IPS-20b (cell line): ENCODE results near the gene POGLUT2.
A peak's percentile ranks its signal among the peaks of the same experiment; 100 is the strongest.

Experiments used
- H3K27ac ChIP-seq: one replicate; pipeline ENCODE4 v1.5.1; 2013; ENCODE audit warnings: low read length
- H3K27me3 ChIP-seq: 2 replicates; pipeline ENCODE4 v1.6.1; 2013; ENCODE audit warnings: mild to moderate bottlenecking, low read length, inconsistent platforms; ENCODE audit not compliant: insufficient read depth
- H3K36me3 ChIP-seq: 2 replicates; pipeline ENCODE4 v1.6.1; 2013; ENCODE audit warnings: low read depth, mild to moderate bottlenecking, inconsistent platforms, low read length, moderate library complexity; ENCODE audit not compliant: insufficient read depth
- H3K4me1 ChIP-seq: 2 replicates; pipeline ENCODE4 v1.6.1; 2013; ENCODE audit warnings: mild to moderate bottlenecking, control low read depth, inconsistent platforms, low read length, moderate library complexity; ENCODE audit not compliant: insufficient read depth
- H3K4me3 ChIP-seq: 2 replicates; pipeline ENCODE4 v1.5.1; 2013; ENCODE audit warnings: mild to moderate bottlenecking, low read length, inconsistent platforms
- H3K9ac ChIP-seq: 2 replicates; pipeline ENCODE4 v1.6.1; 2013; ENCODE audit warnings: low read depth, mild to moderate bottlenecking, inconsistent platforms, low read length, moderate library complexity
- H3K9me3 ChIP-seq: 2 replicates; pipeline ENCODE4 v1.6.1; 2013; ENCODE audit warnings: mild to moderate bottlenecking, low read depth, low read length, inconsistent platforms; ENCODE audit not compliant: insufficient read depth

Gene POGLUT2

DNA sequence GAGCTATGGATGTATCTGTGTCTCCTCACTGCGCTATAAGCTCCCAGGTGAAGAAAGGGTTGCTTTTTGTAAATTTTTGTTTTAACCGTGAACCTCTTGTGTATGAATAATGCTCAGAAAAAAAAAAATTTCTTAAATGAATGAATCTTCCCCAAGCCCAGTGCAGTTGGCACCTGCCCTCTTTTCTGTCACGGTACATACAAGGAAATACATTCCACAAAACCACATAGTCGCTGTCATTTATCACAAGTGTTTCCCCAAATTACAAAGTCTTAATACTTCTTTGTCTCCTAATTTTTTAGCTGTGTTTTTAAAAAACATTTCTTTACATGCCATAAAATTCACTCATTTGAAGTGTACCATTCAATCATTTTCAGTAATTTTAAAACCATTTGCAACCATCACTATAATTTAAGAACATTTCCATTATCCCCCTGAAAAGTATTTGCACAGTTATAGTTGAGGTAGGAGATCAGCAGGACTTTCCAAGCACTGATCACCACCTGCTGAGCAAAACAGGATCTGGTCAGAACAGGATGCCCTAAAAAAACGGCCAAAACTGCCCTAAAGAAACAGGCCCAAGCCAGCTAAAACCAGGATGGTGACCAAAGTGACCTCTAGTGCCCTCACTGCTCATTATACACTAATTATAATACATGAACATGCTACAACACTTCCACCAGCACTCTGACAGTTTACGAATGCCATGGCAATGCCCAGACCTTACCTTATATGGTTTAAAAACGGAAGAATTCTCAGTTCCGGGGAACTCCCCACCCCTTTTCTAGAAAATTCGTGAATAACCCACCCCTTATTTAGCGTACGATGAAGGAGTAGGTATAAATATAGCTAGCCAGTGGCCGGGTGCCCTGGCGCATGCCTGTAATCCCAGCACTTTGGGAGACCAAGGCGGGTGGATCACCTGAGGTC is 23.9 kb downstream of the POGLUT2 start:
- no peak overlapping the region for H3K27ac ChIP-seq
- no peaks in the 10 kb centered on the region for H3K36me3 ChIP-seq
- peaks cover 4% of the 10 kb centered on the region; the same call in 1 of the 2 replicates for H3K4me1 ChIP-seq
- peaks cover 22% of the 10 kb centered on the region for H3K27me3 ChIP-seq
- no peaks in the 10 kb centered on the region for H3K9me3 ChIP-seq
- H3K4me3 ChIP-seq = no peak overlapping the region
- H3K9ac ChIP-seq = no peak overlapping the region

GRCh38 chr13:102774214-102774568 is 24.6 kb downstream of the POGLUT2 start:
- Histone ChIP-seq H3K27ac (no peak overlapping the region), H3K36me3 (no peaks in the 10 kb centered on the region), H3K9me3 (no peaks in the 10 kb centered on the region), H3K27me3 (peaks cover 22% of the 10 kb centered on the region), H3K4me1 (peaks cover 4% of the 10 kb centered on the region; the same call in 1 of the 2 replicates), H3K9ac (peak overlapping the region; percentile 53; the same call in 1 of the 2 replicates), H3K4me3 (peak overlapping the region; percentile 77; the same call in 1 of the 2 replicates)

DNA sequence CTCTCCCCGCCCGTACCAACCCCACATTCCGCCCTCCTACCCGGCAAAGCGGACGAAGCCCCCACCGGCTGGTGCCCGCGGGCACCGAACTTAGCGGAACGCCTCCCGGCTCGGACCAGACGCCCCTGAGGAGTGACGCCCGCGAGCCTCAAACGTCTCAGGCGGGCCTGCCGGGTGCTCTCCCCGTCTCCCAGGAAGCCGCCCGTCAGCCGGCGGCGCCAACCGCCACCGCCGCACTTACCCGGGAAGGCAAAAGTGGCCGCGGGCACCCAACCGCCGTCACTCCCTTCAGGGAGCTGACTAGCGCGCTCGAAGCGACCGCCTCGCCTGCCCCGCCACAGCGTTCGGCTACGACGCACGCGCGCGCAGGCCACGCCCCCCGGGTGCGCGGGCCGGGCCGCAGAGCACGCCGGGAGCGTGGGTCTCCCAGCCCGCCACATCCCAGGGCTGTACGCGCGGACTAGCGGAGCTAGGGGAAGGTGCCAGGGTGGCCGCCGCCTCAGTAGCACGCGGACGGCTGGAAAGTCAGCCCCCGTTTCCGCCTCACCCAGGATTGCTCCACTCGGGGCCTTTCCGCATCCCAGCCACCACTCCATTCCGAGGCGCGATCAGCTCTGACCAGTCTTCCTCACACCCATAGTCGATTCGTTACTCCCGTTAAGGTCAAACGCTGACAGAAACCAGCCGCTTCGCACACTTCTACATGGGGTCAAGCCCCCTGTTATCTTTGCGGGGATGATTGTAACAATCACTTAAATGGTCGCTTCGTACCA is 25.1 kb downstream of the POGLUT2 start, which contains the start of gene TEX30:
TSS of gene TEX30 (minus strand) at position 346 of the 773 bp plus-strand sequence. CDS start 3,760 bp downstream, outside the sequence.
- H3K4me1 ChIP-seq = peaks cover 4% of the 10 kb centered on the region; the same call in 1 of the 2 replicates
- H3K27ac ChIP-seq = no peak within 1 kb of the TSS
- H3K9ac ChIP-seq = peak within 1 kb of the TSS; percentile 79
- peak within 1 kb of the TSS; percentile 77 for H3K4me3 ChIP-seq
- H3K9me3 ChIP-seq = no peaks in the 10 kb centered on the region
- H3K27me3 ChIP-seq = peaks cover 22% of the 10 kb centered on the region
- no peaks in the 10 kb centered on the region for H3K36me3 ChIP-seq

DNA sequence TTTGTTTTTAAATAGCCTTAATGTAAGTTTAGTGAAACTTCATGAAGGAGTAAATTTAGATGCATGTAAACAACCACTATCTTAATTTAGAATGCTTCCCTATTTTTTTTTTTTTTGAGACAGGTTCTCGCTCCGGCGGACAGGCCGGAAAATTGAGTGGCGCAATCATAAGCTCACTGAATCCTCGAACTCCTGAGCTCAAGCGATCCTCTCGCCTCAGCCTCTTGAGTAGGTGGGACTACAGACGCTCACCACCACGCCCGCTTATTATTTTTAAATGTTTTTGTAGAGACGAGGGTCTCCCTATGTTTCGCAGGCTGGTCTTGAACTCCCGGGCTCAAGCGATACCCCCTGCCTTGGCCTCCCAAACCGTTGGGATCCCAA is 26.7 kb downstream of the POGLUT2 start:
- Histone ChIP-seq H3K36me3 (0 out of 2 replicates have a peak, but pooled peaks cover 5% of the 10 kb centered on the region), H3K27me3 (peaks cover 22% of the 10 kb centered on the region), H3K9ac (no peak overlapping the region), H3K4me3 (no peak overlapping the region), H3K4me1 (peaks cover 4% of the 10 kb centered on the region; the same call in 1 of the 2 replicates), H3K27ac (no peak overlapping the region), H3K9me3 (no peaks in the 10 kb centered on the region)

- Histone ChIP-seq H3K9ac (no peak overlapping the region), H3K4me1 (peaks cover 4% of the 10 kb centered on the region; the same call in 1 of the 2 replicates), H3K27me3 (peaks cover 22% of the 10 kb centered on the region), H3K27ac (no peak overlapping the region), H3K9me3 (no peaks in the 10 kb centered on the region), H3K36me3 (0 out of 2 replicates have a peak, but pooled peaks cover 7% of the 10 kb centered on the region), H3K4me3 (no peak overlapping the region)
Observed at GRCh38 chr13:102771298-102772041, 27.3 kb downstream of the POGLUT2 start.

GRCh38 chr13:102770435-102770834 is 28.3 kb downstream of the POGLUT2 start:
- no peak overlapping the region for H3K27ac ChIP-seq
- H3K4me1 ChIP-seq = peaks cover 4% of the 10 kb centered on the region; the same call in 1 of the 2 replicates
- 0 out of 2 replicates have a peak, but pooled peaks cover 7% of the 10 kb centered on the region for H3K36me3 ChIP-seq
- H3K9ac ChIP-seq = no peak overlapping the region
- H3K27me3 ChIP-seq = peaks cover 22% of the 10 kb centered on the region
- no peaks in the 10 kb centered on the region for H3K9me3 ChIP-seq
- H3K4me3 ChIP-seq = no peak overlapping the region

DNA sequence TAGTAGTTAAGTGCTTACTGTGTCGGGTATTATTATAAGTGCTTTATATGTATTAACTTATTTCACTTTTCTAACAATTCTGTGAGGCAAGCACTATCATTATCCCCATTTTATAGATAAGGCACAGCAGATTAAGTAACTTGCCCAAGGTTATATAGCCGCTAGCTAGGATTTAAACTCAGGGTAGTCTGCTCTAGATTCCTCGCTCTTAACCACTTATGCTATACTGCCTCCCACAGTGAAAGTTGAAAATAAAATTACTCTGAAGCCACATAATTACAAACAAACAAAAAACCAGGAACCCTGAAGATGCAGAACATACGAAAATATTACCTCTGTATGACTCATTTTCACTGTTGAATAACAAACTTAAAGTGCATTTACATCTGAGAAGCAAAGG is 29.1 kb downstream of the POGLUT2 start:
- Histone ChIP-seq H3K9ac (no peak overlapping the region), H3K4me3 (no peak overlapping the region), H3K36me3 (peaks cover 10% of the 10 kb centered on the region; the same call in 1 of the 2 replicates), H3K27ac (no peak overlapping the region), H3K27me3 (peaks cover 21% of the 10 kb centered on the region), H3K9me3 (no peaks in the 10 kb centered on the region), H3K4me1 (peaks cover 4% of the 10 kb centered on the region; the same call in 1 of the 2 replicates)

DNA sequence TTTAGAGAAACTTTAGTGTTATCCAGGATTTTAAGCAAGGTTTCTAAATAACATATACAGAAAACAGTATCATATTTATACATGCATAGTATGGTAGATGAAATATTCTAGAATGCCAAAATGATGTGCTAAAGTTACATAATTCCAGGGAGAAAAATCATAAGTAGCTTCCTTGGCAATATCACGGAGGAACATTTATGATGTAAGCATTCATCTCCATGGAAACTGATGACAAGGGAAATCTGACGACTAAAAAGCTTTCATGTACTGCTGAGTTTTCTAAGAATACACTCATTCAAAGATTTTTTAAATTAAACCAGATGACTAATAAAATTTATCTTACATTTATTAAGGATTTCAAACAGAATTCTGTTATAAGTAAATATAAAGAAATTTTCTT is 29.9 kb downstream of the POGLUT2 start:
- H3K27ac ChIP-seq = no peak overlapping the region
- no peak overlapping the region for H3K4me3 ChIP-seq
- H3K4me1 ChIP-seq = peaks cover 4% of the 10 kb centered on the region; the same call in 1 of the 2 replicates
- no peaks in the 10 kb centered on the region for H3K9me3 ChIP-seq
- H3K36me3 ChIP-seq = peaks cover 10% of the 10 kb centered on the region; the same call in 1 of the 2 replicates
- H3K9ac ChIP-seq = no peak overlapping the region
- peaks cover 13% of the 10 kb centered on the region for H3K27me3 ChIP-seq

DNA sequence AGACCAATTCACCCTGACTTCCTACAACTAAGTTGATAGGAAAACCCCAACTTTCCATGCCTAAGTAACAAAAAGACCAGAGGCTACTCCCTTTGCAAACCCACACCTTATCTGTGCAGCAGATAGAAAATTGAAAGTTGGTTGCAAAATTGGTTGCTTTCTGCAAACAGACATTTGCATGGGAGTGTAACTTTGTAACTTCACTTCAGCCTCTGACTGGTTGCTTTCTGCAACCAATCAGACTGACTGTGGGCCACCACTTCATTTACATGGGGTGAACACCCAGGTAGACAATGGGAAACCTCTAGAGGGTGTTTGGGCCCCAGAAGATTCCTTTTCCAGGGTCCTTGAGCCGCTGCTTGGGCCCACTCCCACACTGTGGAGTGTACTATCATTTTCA is 35.0 kb downstream of the POGLUT2 start:
- Histone ChIP-seq H3K4me3 (no peak overlapping the region), H3K4me1 (no peaks in the 10 kb centered on the region), H3K27me3 (no peaks in the 10 kb centered on the region), H3K9me3 (no peaks in the 10 kb centered on the region), H3K27ac (no peak overlapping the region), H3K36me3 (peaks cover 10% of the 10 kb centered on the region; the same call in 1 of the 2 replicates), H3K9ac (no peak overlapping the region)

DNA sequence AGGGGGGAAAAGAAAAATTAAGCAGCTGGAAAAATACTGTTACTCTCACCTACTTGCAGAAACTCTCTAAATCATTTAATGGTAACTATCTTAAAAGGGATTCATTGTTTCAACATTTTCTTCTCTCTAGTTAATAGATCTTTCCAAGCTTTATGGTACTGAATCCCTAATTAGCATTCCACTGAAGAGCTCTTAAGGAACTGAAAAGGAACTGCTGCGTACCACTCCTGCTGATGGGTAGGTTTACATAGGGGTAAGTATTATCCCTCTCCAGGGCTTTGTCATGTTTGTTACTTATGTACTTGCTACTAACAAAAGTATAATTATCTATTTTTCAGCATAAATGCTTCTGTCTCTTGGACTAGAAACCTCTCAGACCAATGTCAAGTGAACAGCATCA is 37.7 kb downstream of the POGLUT2 start:
- peaks cover 4% of the 10 kb centered on the region; the same call in 1 of the 2 replicates for H3K36me3 ChIP-seq
- no peaks in the 10 kb centered on the region for H3K4me1 ChIP-seq
- no peak overlapping the region for H3K27ac ChIP-seq
- no peaks in the 10 kb centered on the region for H3K27me3 ChIP-seq
- no peaks in the 10 kb centered on the region for H3K9me3 ChIP-seq
- no peak overlapping the region for H3K9ac ChIP-seq
- H3K4me3 ChIP-seq = no peak overlapping the region

DNA sequence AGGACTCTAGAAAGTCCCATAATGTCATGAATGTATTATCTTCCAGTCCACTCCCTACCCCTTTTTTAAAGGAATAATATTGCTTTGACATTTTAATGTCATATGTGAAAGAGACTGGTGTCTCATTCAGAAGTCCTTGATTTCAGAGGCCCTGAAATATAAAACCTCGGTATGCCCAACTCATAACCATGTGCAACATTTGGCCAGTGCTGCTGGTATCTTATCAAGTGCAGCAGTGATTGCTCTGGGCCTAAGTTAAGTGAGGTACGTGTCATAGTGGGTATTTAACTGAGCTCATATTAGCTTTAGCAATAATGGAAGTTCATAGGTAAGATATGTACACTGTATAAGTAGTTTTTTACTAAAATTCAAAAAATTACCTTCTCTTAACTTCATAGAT is 39.9 kb downstream of the POGLUT2 start:
- no peaks in the 10 kb centered on the region for H3K36me3 ChIP-seq
- H3K4me3 ChIP-seq = no peak overlapping the region
- H3K27me3 ChIP-seq = no peaks in the 10 kb centered on the region
- H3K9ac ChIP-seq = no peak overlapping the region
- no peaks in the 10 kb centered on the region for H3K9me3 ChIP-seq
- H3K4me1 ChIP-seq = no peaks in the 10 kb centered on the region
- H3K27ac ChIP-seq = no peak overlapping the region
